Right renal pelvis (tissue), 4 donors: Measurements from ENCODE around the gene PRAMEF26. TPM values are rescaled to one million over a fixed set of nuclear protein-coding genes. Genes with fewer than 3 reads are reported as not detected.
"Not testable (repeated sequence)": the region's sequence is repeated elsewhere in the genome, so short reads cannot be mapped to it uniquely, and the experiment has no call there.

Experiments
- DNase-seq, 4 donors: peaks; one replicate each; pipeline ENCODE4 v3.0.0-alpha.2; 2013; ENCODE audit warnings: low read depth in 4 of 4, low spot score in 3 of 4, missing footprints in 1 of 4
- polyA plus RNA-seq, 4 donors: library from polyadenylated mRNA; unstranded; fragments of 120-200 nt; gene quantifications; one replicate each; pipeline ENCODE4 v1.2.1, GENCODE V29; 2013; ENCODE audit not compliant: insufficient read length in 4 of 4

PRAMEF26 gene
- not detected for polyA plus RNA-seq

GRCh38 chr1:13155909-13156308, at the start of gene PRAMEF26:
Gene PRAMEF26, minus strand, starts transcription at chr1:13156009. Its CDS starts 2,914 bp downstream, at chr1:13153095.
- not testable (repeated sequence) for DNase-seq

- DNase-seq = not testable (repeated sequence)
Observed at GRCh38 chr1:13201309-13201708, 45.5 kb upstream of the PRAMEF26 start, which contains the start of gene PRAMEF13. Gene PRAMEF13, minus strand, starts transcription at chr1:13201409. Its CDS starts 1,820 bp downstream, at chr1:13199589.

GRCh38 chr1:13171548-13171947, 15.7 kb upstream of the PRAMEF26 start, which contains the start of gene PRAMEF9:
Gene PRAMEF9, plus strand, starts transcription at chr1:13171848. Its CDS starts 3,433 bp downstream, at chr1:13175281.
- not testable (repeated sequence) for DNase-seq

GRCh38 chr1:13165531-13165930, 9.7 kb upstream of the PRAMEF26 start, which contains the start of gene HNRNPCL4:
Gene HNRNPCL4, minus strand, starts transcription at chr1:13165631. Its CDS starts 164 bp downstream, at chr1:13165467.
- DNase-seq = not testable (repeated sequence)

GRCh38 chr1:13116754-13117153, 39.1 kb downstream of the PRAMEF26 start, which contains the start of gene HNRNPCL2:
Gene HNRNPCL2, minus strand, starts transcription at chr1:13116854. Its CDS starts 454 bp downstream, at chr1:13116400.
- DNase-seq = not testable (repeated sequence)

Other genes starting within 250 kb of the PRAMEF26 start
- gene PRAMEF7, start 239.4 kb downstream of the PRAMEF26 start, polyA plus RNA-seq = not detected
- gene PRAMEF6, start 208.4 kb downstream of the PRAMEF26 start, polyA plus RNA-seq = not detected
- not detected for gene PRAMEF27, start 99.4 kb downstream of the PRAMEF26 start, polyA plus RNA-seq
- not detected for gene HNRNPCL3, start 95.2 kb downstream of the PRAMEF26 start, polyA plus RNA-seq
- gene PRAMEF25, start 85.2 kb downstream of the PRAMEF26 start, polyA plus RNA-seq = not detected
- under 1 TPM in 2 of 4 donors, not detected in 2; 0.27 to 0.28 TPM for gene HNRNPCL2, start 39.2 kb downstream of the PRAMEF26 start, polyA plus RNA-seq
- under 1 TPM in 2 of 4 donors, not detected in 2; 0.16 to 0.22 TPM for gene HNRNPCL4, start 9.6 kb upstream of the PRAMEF26 start, polyA plus RNA-seq
- gene PRAMEF9, start 15.8 kb upstream of the PRAMEF26 start, polyA plus RNA-seq = not detected
- gene PRAMEF13, start 45.4 kb upstream of the PRAMEF26 start, polyA plus RNA-seq = not detected
- not detected for gene PRAMEF18, start 70.1 kb upstream of the PRAMEF26 start, polyA plus RNA-seq
- gene PRAMEF5, start 98.2 kb upstream of the PRAMEF26 start, polyA plus RNA-seq = not detected
- gene PRAMEF8, start 129.1 kb upstream of the PRAMEF26 start, polyA plus RNA-seq = not detected
- gene PRAMEF33, start 147.5 kb upstream of the PRAMEF26 start, polyA plus RNA-seq = not detected
- gene PRAMEF15, start 159.6 kb upstream of the PRAMEF26 start, polyA plus RNA-seq = not detected
- not detected for gene PRAMEF14, start 191.1 kb upstream of the PRAMEF26 start, polyA plus RNA-seq
- not detected for gene PRAMEF19, start 215.9 kb upstream of the PRAMEF26 start, polyA plus RNA-seq
- gene PRAMEF17, start 233.6 kb upstream of the PRAMEF26 start, polyA plus RNA-seq = not detected